K562 (cell line): ENCODE measurements around the gene LMF2. TPM values are rescaled to one million over a fixed set of nuclear protein-coding genes. Genes with fewer than 3 reads are reported as not detected.
A peak's percentile ranks its signal among the peaks of the same experiment; 100 is the strongest.

Source experiments
- ATAC-seq: fragments of 200-7000 bp; cut with Tn5 transposase; 3 replicates; pipeline ENCODE4 v1.9.1; 2020; ENCODE audit warnings: moderate library complexity
- BruUV-seq: library from RNA; stranded (reverse); fragments of 400-500 nt; replicated peaks from 2 replicates; lab custom pipeline; 2021; lab: Mats Ljungman, UMichigan
- CTCF ChIA-PET: fragments of 300-600 bp; formaldehyde crosslinking; extraction: SDS; loops from one replicate; lab custom pipeline; 2021; ENCODE audit warnings: low intra/inter-chr PET ratio; lab: Yijun Ruan, JAX
- POLR2A ChIA-PET: fragments of 300-600, 350-650 bp; sonication (Branson Sonifier 250); formaldehyde crosslinking; extraction: SDS; loops from one replicate; lab custom pipeline; 2021; ENCODE audit warnings: antibody characterized with exemption, inconsistent platforms; lab: Yijun Ruan, JAX
- DNase-seq, 4 experiments: peaks; one replicate each; pipeline versions ENCODE4 v3.0.0 to v3.0.0-alpha.2; 2011 to 2018; ENCODE audit warnings: low spot score in 3 of 4, mixed read lengths in 3 of 4; ENCODE audit errors: extremely low read depth in 1 of 4
- FAIRE-seq: peaks from 2 replicates; lab custom pipeline; 2011; peaks lifted over from hg19 to GRCh38; lab: Jason Lieb, UNC
- H2AFZ ChIP-seq: 2 replicates; pipeline ENCODE4 v1.6.0; 2011; ENCODE audit warnings: low read depth, low read length, control low read depth, inconsistent platforms
- H3K27ac ChIP-seq: fragments of 200-600 bp; 3 replicates; pipeline ENCODE4 v1.8.0; 2011; ENCODE audit warnings: low read depth, mild to moderate bottlenecking, control low read depth, inconsistent platforms, low read length, moderate library complexity, mixed read lengths; ENCODE audit errors: extremely low read depth
- H3K27me3 ChIP-seq, 2 experiments: fragments of 300-600 bp in 1 of 2; 2 replicates in 1 of 2; 3 replicates in 1 of 2; pipeline versions ENCODE4 v1.6.0 to v1.8.0; 2011; ENCODE audit warnings: inconsistent platforms in 2 of 2, low read length in 2 of 2, mild to moderate bottlenecking in 1 of 2, mixed read lengths in 1 of 2, moderate library complexity in 1 of 2; ENCODE audit not compliant: control insufficient read depth in 2 of 2, insufficient read depth in 2 of 2
- H3K36me3 ChIP-seq: fragments of 300-600 bp; 3 replicates; pipeline ENCODE4 v1.8.0; 2011; ENCODE audit warnings: mild to moderate bottlenecking, low read length, inconsistent platforms; ENCODE audit not compliant: control insufficient read depth, insufficient read depth
- H3K4me1 ChIP-seq, 2 experiments: fragments of 200-600 bp in 1 of 2; replicated peaks in 1 of 2; 2 replicates in 1 of 2; 3 replicates in 1 of 2; pipeline versions ENCODE4 v1.5.1 to v1.8.0; 2011; ENCODE audit warnings: inconsistent platforms in 2 of 2, low read length in 2 of 2, mild to moderate bottlenecking in 1 of 2, mixed read lengths in 1 of 2, moderate library complexity in 1 of 2; ENCODE audit not compliant: control insufficient read depth in 2 of 2, insufficient read depth in 2 of 2
- H3K4me2 ChIP-seq: 2 replicates; pipeline ENCODE4 v1.6.1; 2011; ENCODE audit warnings: low read length, control low read depth, inconsistent platforms, mixed read lengths; ENCODE audit not compliant: insufficient read depth
- H3K4me3 ChIP-seq: fragments of 200-600 bp; sonication (generic), shearing (Covaris generic); 2 replicates; pipeline ENCODE4 v1.5.1; 2016; ENCODE audit warnings: control low read depth, inconsistent platforms
- H3K79me2 ChIP-seq: fragments of 200-600 bp; 3 replicates; pipeline ENCODE4 v1.8.0; 2011; ENCODE audit warnings: low read length, inconsistent platforms; ENCODE audit not compliant: control insufficient read depth, insufficient read depth
- H3K9ac ChIP-seq, 2 experiments: 2 replicates each; pipeline versions ENCODE4 v1.6.0 to v1.6.1; 2011; ENCODE audit warnings: low read depth in 2 of 2, low read length in 2 of 2, control low read depth in 1 of 2, inconsistent platforms in 1 of 2, mild to moderate bottlenecking in 1 of 2, mixed read lengths in 1 of 2; ENCODE audit not compliant: insufficient read depth in 1 of 2
- H3K9me1 ChIP-seq: one replicate; pipeline ENCODE4 v1.6.0; 2011; ENCODE audit warnings: inconsistent platforms, mild to moderate bottlenecking, low read length, moderate library complexity; ENCODE audit not compliant: control insufficient read depth, insufficient read depth
- H3K9me3 ChIP-seq: replicated peaks from 2 replicates; pipeline ENCODE4 v1.5.1; 2011; ENCODE audit warnings: low read depth, low read length, inconsistent platforms; ENCODE audit not compliant: control insufficient read depth, insufficient read depth
- H4K20me1 ChIP-seq: replicated peaks from 2 replicates; pipeline ENCODE4 v1.6.1; 2011; ENCODE audit warnings: low read length, inconsistent platforms, mixed read lengths; ENCODE audit not compliant: control insufficient read depth, insufficient read depth
- ARID4B ChIP-seq: sonication (generic); formaldehyde crosslinking; IDR thresholded peaks from 2 replicates; pipeline ENCODE4 v1.8.0; 2022; ENCODE audit warnings: mild to moderate bottlenecking, missing genetic modification reagents
- CBX3 ChIP-seq, 2 experiments: IDR thresholded peaks; 1 replicate in 1 of 2; 2 replicates in 1 of 2; pipeline ENCODE4 v1.6.1; 2012; ENCODE audit warnings: inconsistent platforms in 2 of 2, low read length in 2 of 2, borderline replicate concordance in 1 of 2, control low read depth in 1 of 2
- DPF2 ChIP-seq: fragments of 450-650 bp; IDR thresholded peaks from 2 replicates; pipeline ENCODE4 v1.6.1; 2016
- MECOM ChIP-seq: fragments of 250-450 bp; sonication (Bioruptor Pico); IDR thresholded peaks from 2 replicates; pipeline ENCODE4 v1.8.0; 2022; ENCODE audit warnings: inconsistent platforms
- NCOA2 ChIP-seq, 2 experiments: fragments of 450-650 bp; IDR thresholded peaks; 2 replicates each; pipeline ENCODE4 v1.6.1; 2018; ENCODE audit warnings: mild to moderate bottlenecking in 2 of 2, moderate library complexity in 1 of 2; ENCODE audit not compliant: partially characterized antibody in 2 of 2
- NFRKB ChIP-seq: fragments of 450-650 bp; IDR thresholded peaks from 2 replicates; pipeline ENCODE4 v1.6.1; 2016; ENCODE audit warnings: low read depth
- POLR2A ChIP-seq: fragments of 450-650 bp; conservative IDR thresholded peaks from 2 replicates; pipeline ENCODE4 v1.6.1; 2016
- THRB ChIP-seq: fragments of 450-650 bp; formaldehyde crosslinking; conservative IDR thresholded peaks from 2 replicates; pipeline ENCODE4 v1.4.0; 2022; ENCODE audit warnings: mild to moderate bottlenecking, missing genetic modification characterization
- ZFPM2 ChIP-seq: fragments of 250-450 bp; sonication (Bioruptor Pico); IDR thresholded peaks from 2 replicates; pipeline ENCODE4 v1.5.1; 2022; ENCODE audit warnings: mild to moderate bottlenecking
- ZNF639 ChIP-seq, 2 experiments: fragments of 200-800 bp in 1 of 2; sonication (Bioruptor generic) in 1 of 2; sonication (generic) in 1 of 2; formaldehyde crosslinking in 1 of 2; IDR thresholded peaks in 1 of 2; conservative IDR thresholded peaks in 1 of 2; 2 replicates each; pipeline versions ENCODE4 v1.5.0 to v1.6.1; 2016 to 2020; ENCODE audit warnings: missing compliant biosample characterization in 1 of 2, missing genetic modification characterization in 1 of 2, missing genetic modification reagents in 1 of 2
- ZNF75A ChIP-seq: fragments of 450-650 bp; formaldehyde crosslinking; IDR thresholded peaks from 2 replicates; pipeline ENCODE4 v1.4.0; 2020; ENCODE audit warnings: mild to moderate bottlenecking
- ZZZ3 ChIP-seq: fragments of 450-650 bp; IDR thresholded peaks from 2 replicates; pipeline ENCODE4 v1.6.1; 2016; ENCODE audit warnings: antibody characterized with exemption, mild to moderate bottlenecking, moderate library complexity
- WGBS: fragments of 100-300 bp; shearing (Covaris generic); methylation state at CpG from one replicate; pipeline ENCODE4 v1.1.6; 2016; ENCODE audit warnings: low coverage, mixed read lengths; ENCODE audit not compliant: insufficient coverage; ENCODE audit errors: missing lambda C conversion rate; 5-methylcytosine and 5-hydroxymethylcytosine counted together
- in situ Hi-C: fragments of 300-500 bp; cut with MboI; formaldehyde crosslinking; loops from 4 replicates; pipeline ENCODE4 v1.15.0; 2018; ENCODE audit warnings: inconsistent platforms, mixed read lengths
- intact Hi-C: fragments of 100-400 bp; cut with micrococcal nuclease; formaldehyde crosslinking; loops from 2 replicates; pipeline ENCODE4 v1.14.2; 2022
- polyA plus RNA-seq, 8 experiments: library from polyadenylated mRNA; depleted of rRNA in 4 of 8; stranded (reverse) in 5 of 8; unstranded in 3 of 8; fragments of >200 nt; fragmentation: Nextera tagmentation in 2 of 8; fragmentation: Illumina TruSeq in 1 of 8; extraction: Ambion mirVana in 2 of 8; extraction: Trizol in 1 of 8; gene quantifications; 2 replicates each; pipeline versions ENCODE4 v1.2.1 to v1.2.3, GENCODE V29; 2011 to 2014; ENCODE audit warnings: inconsistent platforms in 1 of 8, missing spikeins in 1 of 8
- total RNA-seq, 7 experiments: library from RNA; depleted of rRNA in 6 of 7; stranded (reverse); fragments of >200 nt in 6 of 7; fragmentation: Illumina TruSeq in 2 of 7; extraction: Trizol in 2 of 7; gene quantifications; 2 replicates each; pipeline versions ENCODE4 v1.2.1 to v1.2.3, GENCODE V29; 2011 to 2021; ENCODE audit warnings: low replicate concordance in 1 of 7

Gene LMF2
- total and polyA plus RNA-seq, 9 of the 15 experiments (the other 6 are each of a cell fraction or from before 2014, with no cell fraction given) = 0.08 to 37.1 (median 7.6) TPM

DNA sequence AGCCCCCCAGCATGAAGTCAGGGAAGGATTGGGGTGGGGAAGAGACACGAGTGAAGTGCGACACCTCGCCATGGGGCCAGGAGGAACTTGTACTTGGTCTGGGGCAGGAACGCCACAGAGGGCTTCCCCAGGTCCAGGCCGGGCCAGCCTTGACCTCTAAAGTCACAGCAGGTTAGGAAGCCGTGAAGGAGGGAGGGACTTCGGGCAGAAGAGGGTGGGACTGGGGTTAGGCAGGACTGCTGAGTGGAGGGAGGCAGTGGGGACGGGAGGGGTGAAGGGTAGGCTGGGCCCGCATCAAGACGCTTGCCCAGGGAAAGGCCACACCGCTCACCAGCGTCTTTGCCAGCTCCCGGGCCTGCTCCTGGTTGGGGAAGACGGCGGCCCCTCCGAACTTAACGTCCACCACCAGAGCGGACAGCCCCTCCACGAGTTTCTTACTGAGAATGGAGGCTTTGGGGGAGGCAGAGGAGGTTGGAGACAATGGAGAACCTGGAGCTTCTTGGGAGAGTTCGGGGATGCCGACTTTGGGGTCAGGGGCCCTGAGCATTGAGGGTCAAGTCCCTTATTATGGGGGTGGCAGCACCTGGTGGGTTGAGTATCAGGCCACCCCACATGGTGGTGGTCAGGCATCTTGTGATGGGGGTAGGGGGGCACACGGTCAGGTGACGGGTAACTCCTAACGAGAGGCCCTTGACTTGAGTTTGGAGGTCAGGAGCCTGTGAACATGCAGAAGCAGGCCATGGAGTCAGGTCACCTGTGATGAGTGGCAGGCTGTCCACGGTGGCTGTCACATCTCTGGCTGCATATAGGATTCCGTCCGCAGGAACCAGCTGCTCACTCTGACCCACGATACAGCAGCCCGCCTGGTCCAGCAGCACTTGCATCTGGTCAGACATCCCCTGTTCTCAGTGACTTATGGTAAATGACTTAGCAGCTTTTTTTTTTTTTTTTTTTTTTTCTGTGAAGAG, 19.6 kb upstream of the LMF2 start:
- TSS peak; percentile 45 for BruUV-seq
- intact Hi-C loops = loop anchor here (1.0 to 5.0 kb wide), 2 partner anchors 7 to 35 kb away; partner anchors contain the start of gene SYCE3
- peaks cover 26% of the 10 kb centered on the region; the same call in 1 of the 3 replicates for H3K36me3 ChIP-seq
- peak overlapping the region; percentile 89 for H3K27ac ChIP-seq
- H3K4me2 ChIP-seq = peak overlapping the region; percentile 88
- ChIA-PET CTCF (no interaction called here), POLR2A (interaction anchor here (0.6 to 2.3 kb wide), 5 partner anchors 13 to 36 kb away, joined by 3 to 8 read pairs (median 5); partner anchors contain the start of genes LMF2, NCAPH2 and SYCE3)
- H3K79me2 ChIP-seq = peaks cover 34% of the 10 kb centered on the region
- FAIRE-seq (peak; percentile 74), ATAC-seq (peak; percentile 69), DNase-seq (peak; percentile 64 to 81 (median 70))
- 45% methylated on average over 17 of the region's 29 CpGs for WGBS
- peak overlapping the region; percentile 86 to 96 for H3K9ac ChIP-seq
- in situ Hi-C loops = no loop called here
- H4K20me1 ChIP-seq = peaks cover 12% of the 10 kb centered on the region; the same call in 1 of the 2 replicates
- H3K27me3 ChIP-seq = no peaks in the 10 kb centered on the region
- H2AFZ ChIP-seq = peak overlapping the region; percentile 77
- 0 out of 2 replicates have a peak, but pooled peaks cover 2% of the 10 kb centered on the region for H3K9me3 ChIP-seq
- H3K9me1 ChIP-seq = no peaks in the 10 kb centered on the region
- H3K4me1 ChIP-seq = peaks cover 8 to 81% of the 10 kb centered on the region in 2 experiments; a peak in 4 of 5 replicates
- peak overlapping the region; percentile 71 for H3K4me3 ChIP-seq
- no peak for TF ChIP-seq ZNF75A
- TF ChIP-seq ZZZ3 = no peak
- TF ChIP-seq NCOA2 (IDR thresholded peaks at IDR 0.05; ENCODE audit: partially characterized antibody in 2 of 2) = no peak
- no peak for TF ChIP-seq ZFPM2 (CRISPR knock-in tag)
- peak; percentile 63 for TF ChIP-seq POLR2A
- TF ChIP-seq THRB (CRISPR knock-in tag) = no peak
- TF ChIP-seq ZNF639 (CRISPR knock-in tag; conservative IDR thresholded peaks at IDR 0.05 in 1 of 2, IDR thresholded peaks at IDR 0.05 in 1 of 2) = 0 out of 4 replicates have a peak, but pooled peaks of 1 of the 2 experiments have one; percentile 10
- TF ChIP-seq MECOM (CRISPR knock-in tag) = no peak
- 0 out of 2 replicates have a peak, but pooled peaks have one; percentile 1 for TF ChIP-seq ARID4B
- peak; percentile 7; the same call in 1 of the 2 replicates for TF ChIP-seq DPF2
- 0 out of 2 replicates have a peak, but pooled peaks have one; percentile 1 for TF ChIP-seq NFRKB
- no peak for TF ChIP-seq CBX3 (IDR thresholded peaks at IDR 0.05; ENCODE audit: borderline replicate concordance in 1 of 2, low read length in 2 of 2)
